ENCODE results near the gene ANKFN1. TPM values are rescaled to one million over a fixed set of nuclear protein-coding genes. Genes with fewer than 3 reads are reported as not detected.

Gene ANKFN1
- total and polyA plus RNA-seq, 10 of the 15 experiments (the other 5 are each of a cell fraction or from before 2014, with no cell fraction given), result 0.19 TPM; not detected in 9

GRCh38 chr17:56545930-56546329 lies 392.7 kb downstream of the ANKFN1 start:
- SMC1A ChIA-PET (ENCODE audit: uncharacterized antibody, unreplicated experiment), result no interaction called here
- no peaks in the 10 kb centered on the region for H3K36me3 ChIP-seq (ENCODE audit: control insufficient read depth in 2 of 2, insufficient read depth in 2 of 2, low read length in 1 of 2)
- no peaks in the 10 kb centered on the region; a peak in 1 of 4 replicates for H3K27me3 ChIP-seq (replicated peaks in 1 of 2; ENCODE audit: control insufficient read depth in 2 of 2, insufficient read depth in 2 of 2, low read length in 1 of 2)
- ATAC-seq (no peak), DNase-seq (ENCODE audit: low read depth, low spot score) (no peak), FAIRE-seq (no peak)
- H3K79me2 ChIP-seq (ENCODE audit: control insufficient read depth, insufficient read depth, low read length), result no peaks in the 10 kb centered on the region
- no peaks in the 10 kb centered on the region for H3K9me3 ChIP-seq (replicated peaks; ENCODE audit: control insufficient read depth, insufficient read depth, low read length)
- H3K9ac ChIP-seq (ENCODE audit: control insufficient read depth, insufficient read depth, low read length), result no peak overlapping the region
- no peak overlapping the region for H3K4me3 ChIP-seq
- no peak overlapping the region for H3K4me2 ChIP-seq (ENCODE audit: control insufficient read depth, insufficient read depth)
- intact Hi-C loops (cut with micrococcal nuclease; ENCODE audit: unreplicated experiment) (no loop called here), in situ Hi-C loops (cut with MboI) (no loop called here)
- no peak overlapping the region for H2AFZ ChIP-seq (ENCODE audit: control insufficient read depth, low read depth, low read length)
- RAD21 ChIA-PET (ENCODE audit: unreplicated experiment), result no interaction called here
- POLR2A ChIA-PET, result no interaction called here
- H3K27ac ChIP-seq (ENCODE audit: control insufficient read depth, insufficient read depth), result no peak overlapping the region
- BruUV-seq (replicated peaks), result no TSS peak
- no peaks in the 10 kb centered on the region for H4K20me1 ChIP-seq (ENCODE audit: control insufficient read depth, insufficient read depth)
- CTCF ChIA-PET, result no interaction called here
- no peak for TF ChIP-seq KDM1A (IDR thresholded peaks at IDR 0.05; ENCODE audit: borderline replicate concordance)
- no peak for TF ChIP-seq ZNF207 (IDR thresholded peaks at IDR 0.05; ENCODE audit: borderline replicate concordance)
- TF ChIP-seq NFYB (IDR thresholded peaks at IDR 0.05; ENCODE audit: insufficient read depth, low read depth, low read length), result no peak
- no peak for TF ChIP-seq E2F4 (IDR thresholded peaks at IDR 0.05; ENCODE audit: low read depth, low read length)
- TF ChIP-seq ZNF217 (IDR thresholded peaks at IDR 0.05), result no peak
- TF ChIP-seq, protein P1, sequence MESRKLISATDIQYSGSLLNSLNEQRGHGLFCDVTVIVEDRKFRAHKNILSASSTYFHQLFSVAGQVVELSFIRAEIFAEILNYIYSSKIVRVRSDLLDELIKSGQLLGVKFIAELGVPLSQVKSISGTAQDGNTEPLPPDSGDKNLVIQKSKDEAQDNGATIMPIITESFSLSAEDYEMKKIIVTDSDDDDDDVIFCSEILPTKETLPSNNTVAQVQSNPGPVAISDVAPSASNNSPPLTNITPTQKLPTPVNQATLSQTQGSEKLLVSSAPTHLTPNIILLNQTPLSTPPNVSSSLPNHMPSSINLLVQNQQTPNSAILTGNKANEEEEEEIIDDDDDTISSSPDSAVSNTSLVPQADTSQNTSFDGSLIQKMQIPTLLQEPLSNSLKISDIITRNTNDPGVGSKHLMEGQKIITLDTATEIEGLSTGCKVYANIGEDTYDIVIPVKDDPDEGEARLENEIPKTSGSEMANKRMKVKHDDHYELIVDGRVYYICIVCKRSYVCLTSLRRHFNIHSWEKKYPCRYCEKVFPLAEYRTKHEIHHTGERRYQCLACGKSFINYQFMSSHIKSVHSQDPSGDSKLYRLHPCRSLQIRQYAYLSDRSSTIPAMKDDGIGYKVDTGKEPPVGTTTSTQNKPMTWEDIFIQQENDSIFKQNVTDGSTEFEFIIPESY (IDR thresholded peaks at IDR 0.05), result no peak
- no peak for TF ChIP-seq RUNX3 (IDR thresholded peaks at IDR 0.05; ENCODE audit: low read length)
- TF ChIP-seq BHLHE40 (IDR thresholded peaks at IDR 0.05; ENCODE audit: borderline replicate concordance in 1 of 2, low read depth in 2 of 2, low read length in 1 of 2), result no peak
- TF ChIP-seq PML (IDR thresholded peaks at IDR 0.05; ENCODE audit: low read length), result no peak
- H3K4me1 ChIP-seq (ENCODE audit: control insufficient read depth, insufficient read depth, low read length), result no peaks in the 10 kb centered on the region
